ENCODE measurements around the gene PLAGL2.

The PLAGL2 gene

GRCh38 chr20:32189123-32189410 is 18.5 kb downstream of the PLAGL2 start:
- no peak overlapping the region for H3K4me3 ChIP-seq (replicated peaks; ENCODE audit: insufficient read depth, low read length)
- DNase-seq (ENCODE audit: low read depth in 1 of 2, low spot score in 1 of 2): no peak
- H3K27ac ChIP-seq (replicated peaks): no peak overlapping the region
- TF ChIP-seq POLR2AphosphoS5 (IDR thresholded peaks at IDR 0.05; ENCODE audit: low read depth): no peak
- no peak for TF ChIP-seq CTCF (IDR thresholded peaks at IDR 0.05; ENCODE audit: insufficient read depth, low read length)
- TF ChIP-seq GABPA (IDR thresholded peaks at IDR 0.05; ENCODE audit: low read depth): no peak
- no peak for TF ChIP-seq SPI1 (IDR thresholded peaks at IDR 0.05; ENCODE audit: borderline replicate concordance, low read depth)
- no peak for TF ChIP-seq REST (IDR thresholded peaks at IDR 0.05; ENCODE audit: insufficient replicate concordance, low read depth)
- H3K27me3 ChIP-seq (ENCODE audit: insufficient read depth, poor library complexity, severe bottlenecking): no peaks in the 10 kb centered on the region

- no peak overlapping the region for H3K27ac ChIP-seq (replicated peaks)
- no peaks in the 10 kb centered on the region for H3K27me3 ChIP-seq (ENCODE audit: insufficient read depth, poor library complexity, severe bottlenecking)
- H3K4me3 ChIP-seq (replicated peaks; ENCODE audit: insufficient read depth, low read length): no peak overlapping the region
- no peak for DNase-seq (ENCODE audit: low read depth in 1 of 2, low spot score in 1 of 2)
- TF ChIP-seq SPI1 (IDR thresholded peaks at IDR 0.05; ENCODE audit: borderline replicate concordance, low read depth) (no peak), POLR2AphosphoS5 (IDR thresholded peaks at IDR 0.05; ENCODE audit: low read depth) (no peak), REST (IDR thresholded peaks at IDR 0.05; ENCODE audit: insufficient replicate concordance, low read depth) (no peak), CTCF (IDR thresholded peaks at IDR 0.05; ENCODE audit: insufficient read depth, low read length) (no peak), GABPA (IDR thresholded peaks at IDR 0.05; ENCODE audit: low read depth) (no peak)
These were observed 19.0 kb downstream of the PLAGL2 start for GRCh38 chr20:32188376-32189122.

- no peak overlapping the region for H3K4me3 ChIP-seq (replicated peaks; ENCODE audit: insufficient read depth, low read length)
- no peak overlapping the region for H3K27ac ChIP-seq (replicated peaks)
- no peak for TF ChIP-seq CTCF (IDR thresholded peaks at IDR 0.05; ENCODE audit: insufficient read depth, low read length)
- TF ChIP-seq POLR2AphosphoS5 (IDR thresholded peaks at IDR 0.05; ENCODE audit: low read depth): no peak
- TF ChIP-seq SPI1 (IDR thresholded peaks at IDR 0.05; ENCODE audit: borderline replicate concordance, low read depth): no peak
- TF ChIP-seq GABPA (IDR thresholded peaks at IDR 0.05; ENCODE audit: low read depth): no peak
- no peak for TF ChIP-seq REST (IDR thresholded peaks at IDR 0.05; ENCODE audit: insufficient replicate concordance, low read depth)
- no peaks in the 10 kb centered on the region for H3K27me3 ChIP-seq (ENCODE audit: insufficient read depth, poor library complexity, severe bottlenecking)
- DNase-seq (ENCODE audit: low read depth in 1 of 2, low spot score in 1 of 2): no peak
These were observed 21.0 kb downstream of the PLAGL2 start for GRCh38 chr20:32186506-32186905.

All from HL-60 (cell line).